A549 (cell line): ENCODE measurements around the gene EVA1C.

Experiments used
- EP300 ChIP-seq, 2 experiments: fragments of >200 bp; sonication (Bioruptor Twin); formaldehyde crosslinking; IDR thresholded peaks; 2 replicates in 1 of 2; 3 replicates in 1 of 2; pipeline ENCODE4 v1.6.1; 2016 to 2017
- JUNB ChIP-seq: fragments of >200 bp; sonication (Bioruptor Twin); formaldehyde crosslinking; IDR thresholded peaks from 2 replicates; pipeline ENCODE4 v1.6.1; 2016
- KDM1A ChIP-seq: fragments of 200-600 bp; sonication (generic); IDR thresholded peaks from 2 replicates; pipeline ENCODE4 v1.6.1; 2016; ENCODE audit warnings: low read depth, mild to moderate bottlenecking
- POLR2AphosphoS2 ChIP-seq: conservative IDR thresholded peaks from 2 replicates; pipeline ENCODE4 v1.6.1; 2012; ENCODE audit warnings: low read length, improper control_type of control experiment, inconsistent platforms
- RCOR1 ChIP-seq: fragments of 150-350 bp; IDR thresholded peaks from 2 replicates; pipeline ENCODE4 v1.6.1; 2014; ENCODE audit warnings: antibody characterized with exemption, low read length, low read depth
- RFX5 ChIP-seq: fragments of 450-650 bp; IDR thresholded peaks from 2 replicates; pipeline ENCODE4 v1.7.1; 2014; ENCODE audit warnings: antibody characterized with exemption, mild to moderate bottlenecking, moderate library complexity
- SMC3 ChIP-seq: fragments of >200 bp; sonication (Bioruptor Twin); formaldehyde crosslinking; IDR thresholded peaks from 3 replicates; pipeline ENCODE4 v1.6.1; 2018; ENCODE audit warnings: inconsistent platforms
- SREBF2 ChIP-seq: fragments of 450-650 bp; IDR thresholded peaks from 2 replicates; pipeline ENCODE4 v1.6.1; 2014; ENCODE audit warnings: mild to moderate bottlenecking, moderate library complexity
- TF ChIP-seq, protein P1 (sequence below): fragments of 200-600 bp; sonication (generic); IDR thresholded peaks from 2 replicates; pipeline ENCODE4 v1.6.1; 2016; ENCODE audit warnings: antibody characterized with exemption, mild to moderate bottlenecking, moderate library complexity
- TF ChIP-seq, protein P2 (sequence below): fragments of >200 bp; sonication (Bioruptor Twin); formaldehyde crosslinking; IDR thresholded peaks from 3 replicates; pipeline ENCODE4 v1.5.1; 2016

DNA sequence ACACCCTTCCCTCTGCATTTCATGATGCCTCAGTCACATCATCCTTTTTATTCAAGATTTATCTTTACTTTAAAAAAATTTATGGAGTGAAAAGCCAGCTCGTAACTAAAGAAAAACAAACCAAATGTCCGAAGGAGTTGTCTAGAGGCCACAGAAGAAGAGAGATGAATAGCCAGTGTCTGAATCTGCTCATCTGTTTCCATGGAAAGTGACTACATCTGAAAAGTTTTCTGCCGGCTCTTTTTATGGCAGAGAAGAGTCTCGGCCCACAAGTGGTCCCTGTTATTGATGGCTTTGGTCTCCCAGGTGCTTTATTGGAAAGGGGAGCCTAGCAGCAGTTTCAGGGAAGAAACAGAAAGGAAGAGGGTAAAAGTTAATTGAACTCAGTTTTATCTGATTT lies 5.6 kb downstream of the EVA1C start:
- TF ChIP-seq EP300 (IDR thresholded peaks at IDR 0.05) = no peak
- TF ChIP-seq, protein P1, sequence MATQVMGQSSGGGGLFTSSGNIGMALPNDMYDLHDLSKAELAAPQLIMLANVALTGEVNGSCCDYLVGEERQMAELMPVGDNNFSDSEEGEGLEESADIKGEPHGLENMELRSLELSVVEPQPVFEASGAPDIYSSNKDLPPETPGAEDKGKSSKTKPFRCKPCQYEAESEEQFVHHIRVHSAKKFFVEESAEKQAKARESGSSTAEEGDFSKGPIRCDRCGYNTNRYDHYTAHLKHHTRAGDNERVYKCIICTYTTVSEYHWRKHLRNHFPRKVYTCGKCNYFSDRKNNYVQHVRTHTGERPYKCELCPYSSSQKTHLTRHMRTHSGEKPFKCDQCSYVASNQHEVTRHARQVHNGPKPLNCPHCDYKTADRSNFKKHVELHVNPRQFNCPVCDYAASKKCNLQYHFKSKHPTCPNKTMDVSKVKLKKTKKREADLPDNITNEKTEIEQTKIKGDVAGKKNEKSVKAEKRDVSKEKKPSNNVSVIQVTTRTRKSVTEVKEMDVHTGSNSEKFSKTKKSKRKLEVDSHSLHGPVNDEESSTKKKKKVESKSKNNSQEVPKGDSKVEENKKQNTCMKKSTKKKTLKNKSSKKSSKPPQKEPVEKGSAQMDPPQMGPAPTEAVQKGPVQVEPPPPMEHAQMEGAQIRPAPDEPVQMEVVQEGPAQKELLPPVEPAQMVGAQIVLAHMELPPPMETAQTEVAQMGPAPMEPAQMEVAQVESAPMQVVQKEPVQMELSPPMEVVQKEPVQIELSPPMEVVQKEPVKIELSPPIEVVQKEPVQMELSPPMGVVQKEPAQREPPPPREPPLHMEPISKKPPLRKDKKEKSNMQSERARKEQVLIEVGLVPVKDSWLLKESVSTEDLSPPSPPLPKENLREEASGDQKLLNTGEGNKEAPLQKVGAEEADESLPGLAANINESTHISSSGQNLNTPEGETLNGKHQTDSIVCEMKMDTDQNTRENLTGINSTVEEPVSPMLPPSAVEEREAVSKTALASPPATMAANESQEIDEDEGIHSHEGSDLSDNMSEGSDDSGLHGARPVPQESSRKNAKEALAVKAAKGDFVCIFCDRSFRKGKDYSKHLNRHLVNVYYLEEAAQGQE = no peak
- no peak for TF ChIP-seq SMC3
- TF ChIP-seq KDM1A = no peak
- TF ChIP-seq, protein P2, sequence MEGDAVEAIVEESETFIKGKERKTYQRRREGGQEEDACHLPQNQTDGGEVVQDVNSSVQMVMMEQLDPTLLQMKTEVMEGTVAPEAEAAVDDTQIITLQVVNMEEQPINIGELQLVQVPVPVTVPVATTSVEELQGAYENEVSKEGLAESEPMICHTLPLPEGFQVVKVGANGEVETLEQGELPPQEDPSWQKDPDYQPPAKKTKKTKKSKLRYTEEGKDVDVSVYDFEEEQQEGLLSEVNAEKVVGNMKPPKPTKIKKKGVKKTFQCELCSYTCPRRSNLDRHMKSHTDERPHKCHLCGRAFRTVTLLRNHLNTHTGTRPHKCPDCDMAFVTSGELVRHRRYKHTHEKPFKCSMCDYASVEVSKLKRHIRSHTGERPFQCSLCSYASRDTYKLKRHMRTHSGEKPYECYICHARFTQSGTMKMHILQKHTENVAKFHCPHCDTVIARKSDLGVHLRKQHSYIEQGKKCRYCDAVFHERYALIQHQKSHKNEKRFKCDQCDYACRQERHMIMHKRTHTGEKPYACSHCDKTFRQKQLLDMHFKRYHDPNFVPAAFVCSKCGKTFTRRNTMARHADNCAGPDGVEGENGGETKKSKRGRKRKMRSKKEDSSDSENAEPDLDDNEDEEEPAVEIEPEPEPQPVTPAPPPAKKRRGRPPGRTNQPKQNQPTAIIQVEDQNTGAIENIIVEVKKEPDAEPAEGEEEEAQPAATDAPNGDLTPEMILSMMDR = no peak
- TF ChIP-seq RFX5 = no peak
- no peak for TF ChIP-seq SREBF2
- TF ChIP-seq RCOR1 = no peak
- no peak for TF ChIP-seq JUNB
- no peak for TF ChIP-seq POLR2AphosphoS2
